ENCODE results near the gene WWOX.
A peak's percentile ranks its signal among the peaks of the same experiment; 100 is the strongest.

The WWOX gene

DNA sequence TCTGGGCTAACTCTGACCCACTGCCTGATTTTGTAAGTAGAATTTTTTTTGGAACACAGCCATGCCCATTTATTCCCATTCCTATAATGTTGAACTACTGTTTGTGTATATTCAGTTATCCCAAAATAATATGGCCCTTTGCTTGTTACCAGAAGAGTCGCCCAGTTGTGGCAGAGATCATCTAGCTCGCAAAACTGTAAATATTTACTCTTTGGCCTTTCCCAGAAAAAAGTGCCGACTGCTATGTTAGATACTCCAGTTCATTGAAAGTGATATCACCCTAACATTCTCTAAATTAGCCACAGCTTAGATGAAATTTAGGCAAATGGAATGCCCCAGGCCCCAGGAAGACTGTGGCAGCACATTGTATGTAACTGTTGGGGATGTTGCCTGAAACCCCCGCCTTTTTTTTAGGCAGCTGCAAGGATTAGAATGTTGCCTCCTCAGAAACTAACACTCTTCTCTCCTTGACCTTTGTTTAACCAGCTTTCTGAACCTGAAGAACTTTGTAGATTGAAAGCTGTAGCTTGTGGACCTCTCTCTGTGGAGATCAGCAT, 19.1 kb downstream of the WWOX start:
- no peak for DNase-seq (ENCODE audit: low spot score in 2 of 2)
- Mint-ChIP-seq H3K9me3 (no peaks in the 10 kb centered on the region), H3K4me3 (no peak overlapping the region), H3K27ac (no peak overlapping the region), H3K4me1 (peaks cover 3% of the 10 kb centered on the region), H3K27me3 (no peaks in the 10 kb centered on the region), H3K36me3 (peaks cover 14% of the 10 kb centered on the region)
- no peak for ATAC-seq (ENCODE audit: low read depth)

DNA sequence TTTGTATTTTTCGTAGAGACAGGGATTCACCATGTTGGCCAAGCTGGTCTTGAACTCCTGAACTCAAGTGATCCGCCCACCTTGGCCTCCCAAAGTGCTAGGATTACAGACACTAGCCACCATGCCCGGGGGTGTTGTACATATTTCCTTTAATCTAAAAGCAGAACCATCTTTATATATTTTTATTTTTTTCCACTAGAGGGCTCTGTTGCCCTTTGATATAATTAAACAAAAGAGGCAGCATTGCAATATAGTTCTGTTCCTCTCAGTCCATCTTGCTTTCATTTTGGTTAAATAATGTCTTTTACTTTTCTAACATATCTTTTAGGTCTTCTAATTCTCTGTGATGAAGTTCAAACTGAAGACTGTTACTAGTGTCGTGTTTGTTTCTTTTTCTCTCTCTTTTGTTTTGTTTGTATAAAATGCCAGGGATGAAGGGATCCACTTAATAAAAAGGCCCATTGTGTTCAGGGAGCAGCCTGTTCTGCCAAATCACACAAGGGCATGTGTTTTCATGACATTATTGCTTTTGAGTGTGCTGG, 23.4 kb downstream of the WWOX start:
- Mint-ChIP-seq H3K36me3 (peaks cover 7% of the 10 kb centered on the region), H3K27me3 (no peaks in the 10 kb centered on the region), H3K4me1 (peaks cover 3% of the 10 kb centered on the region), H3K9me3 (no peaks in the 10 kb centered on the region), H3K4me3 (no peak overlapping the region), H3K27ac (no peak overlapping the region)
- peak in 1 of 2 donors; percentile 52 for DNase-seq (ENCODE audit: low spot score in 2 of 2)
- peak; percentile 73 for ATAC-seq (ENCODE audit: low read depth)

DNA sequence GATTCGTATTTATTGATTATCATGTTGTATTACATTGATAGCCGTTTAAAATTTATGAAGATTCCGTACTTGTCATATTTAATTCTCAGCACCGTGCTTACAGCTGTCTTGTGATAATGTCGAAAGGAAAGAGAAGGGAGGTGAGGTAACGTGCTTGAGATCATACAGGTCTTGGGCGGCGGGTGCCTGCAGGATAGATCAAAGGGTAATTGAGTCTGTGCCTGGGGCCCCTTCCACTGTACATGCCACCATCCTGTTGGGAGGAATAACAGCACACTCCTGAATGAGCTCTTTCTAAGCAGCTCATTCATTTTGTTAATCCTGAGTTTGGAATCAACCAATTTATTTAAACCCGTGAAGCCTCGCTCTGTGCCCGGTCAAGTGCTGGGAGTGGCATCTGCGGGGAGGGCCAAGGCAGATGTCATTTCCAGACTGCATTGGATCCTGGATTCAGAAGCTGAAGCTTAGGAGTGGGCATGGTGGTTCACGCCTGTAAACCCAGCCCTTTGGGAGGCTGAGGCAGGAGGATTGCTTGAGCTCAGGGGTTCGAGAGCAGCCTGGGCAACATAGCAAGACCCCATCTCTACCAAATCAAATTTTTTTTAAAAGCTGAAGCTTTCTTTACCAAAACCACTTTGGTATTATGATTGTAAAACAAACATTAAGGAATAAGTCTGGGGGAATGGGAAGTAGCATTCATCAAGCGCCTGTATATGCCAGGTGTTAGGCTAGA, 25.8 kb downstream of the WWOX start:
- peaks cover 5% of the 10 kb centered on the region for H3K36me3 Mint-ChIP-seq
- peaks cover 3% of the 10 kb centered on the region for H3K4me1 Mint-ChIP-seq
- H3K27ac Mint-ChIP-seq = no peak overlapping the region
- H3K9me3 Mint-ChIP-seq = peaks cover 3% of the 10 kb centered on the region
- no peak for DNase-seq (ENCODE audit: low spot score in 2 of 2)
- H3K27me3 Mint-ChIP-seq = no peaks in the 10 kb centered on the region
- ATAC-seq (ENCODE audit: low read depth) = no peak
- no peak overlapping the region for H3K4me3 Mint-ChIP-seq

DNA sequence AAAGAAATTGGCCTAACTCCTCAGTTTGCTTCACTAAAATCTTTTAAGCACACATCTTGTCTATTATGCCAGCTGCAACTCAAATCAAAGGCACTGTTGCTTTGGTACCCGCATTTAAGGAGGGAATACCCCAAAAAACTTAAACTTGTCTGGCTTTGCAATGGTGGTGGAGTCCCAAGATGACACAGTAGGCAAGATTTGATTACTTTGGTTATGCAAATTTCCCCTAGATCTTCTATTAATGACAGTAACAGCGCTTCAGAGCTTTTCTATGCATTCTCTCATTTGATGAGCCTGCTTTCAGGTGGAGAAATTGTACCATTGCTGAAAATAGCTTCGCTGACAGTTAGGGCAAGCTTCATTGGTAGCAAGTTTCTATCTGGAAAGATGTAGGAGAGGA, 27.2 kb downstream of the WWOX start:
- peaks cover 3% of the 10 kb centered on the region for H3K9me3 Mint-ChIP-seq
- peaks cover 9% of the 10 kb centered on the region for H3K36me3 Mint-ChIP-seq
- no peaks in the 10 kb centered on the region for H3K27me3 Mint-ChIP-seq
- ATAC-seq (ENCODE audit: low read depth) = no peak
- DNase-seq (ENCODE audit: low spot score in 2 of 2) = no peak
- no peak overlapping the region for H3K4me3 Mint-ChIP-seq
- no peak overlapping the region for H3K27ac Mint-ChIP-seq
- peaks cover 3% of the 10 kb centered on the region for H3K4me1 Mint-ChIP-seq

DNA sequence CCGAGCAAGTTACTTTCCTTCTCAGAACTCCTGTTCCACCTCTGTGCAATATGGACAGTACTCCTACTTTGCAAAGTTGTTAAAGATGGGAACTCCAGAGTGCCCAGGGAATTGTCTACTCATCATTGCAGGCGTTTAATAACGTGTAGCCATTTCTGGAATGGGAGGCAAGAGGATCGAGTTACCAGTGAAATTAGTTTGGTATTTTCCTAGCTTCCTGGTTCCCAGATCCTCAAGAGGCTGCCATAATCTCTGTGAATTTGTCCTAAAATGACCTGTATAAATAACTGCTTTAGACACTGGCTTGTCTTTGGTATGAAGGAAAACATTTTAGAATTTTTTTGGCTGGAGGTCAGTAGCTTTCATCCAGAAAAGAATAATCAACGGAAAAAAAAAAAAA, 27.7 kb downstream of the WWOX start:
- no peak overlapping the region for H3K27ac Mint-ChIP-seq
- peaks cover 3% of the 10 kb centered on the region for H3K4me1 Mint-ChIP-seq
- H3K36me3 Mint-ChIP-seq = peaks cover 10% of the 10 kb centered on the region
- ATAC-seq (ENCODE audit: low read depth) (no peak), DNase-seq (ENCODE audit: low spot score in 2 of 2) (no peak)
- no peak overlapping the region for H3K4me3 Mint-ChIP-seq
- H3K9me3 Mint-ChIP-seq = peaks cover 3% of the 10 kb centered on the region
- no peaks in the 10 kb centered on the region for H3K27me3 Mint-ChIP-seq

DNA sequence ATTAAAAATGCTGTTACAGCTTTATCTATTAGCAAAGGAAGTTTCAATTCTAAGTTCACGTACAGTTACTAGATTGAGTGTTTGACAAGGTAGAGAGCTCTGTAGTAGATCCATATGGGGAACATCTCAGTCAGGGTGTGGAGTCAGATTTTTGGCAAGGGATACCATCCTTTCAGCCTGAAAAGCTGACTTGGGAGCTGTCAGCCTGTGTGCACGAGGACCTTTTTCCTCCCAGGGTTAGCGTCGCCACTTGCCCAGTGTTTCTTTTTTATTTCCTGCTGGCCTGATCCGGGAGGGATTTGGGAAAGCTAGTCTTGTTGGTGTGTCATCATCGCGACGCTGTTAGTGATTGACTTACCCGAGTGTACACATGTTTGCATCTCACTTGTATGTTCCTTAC, 29.5 kb downstream of the WWOX start:
- Mint-ChIP-seq H3K27me3 (no peaks in the 10 kb centered on the region), H3K9me3 (peaks cover 3% of the 10 kb centered on the region)
- no peak for ATAC-seq (ENCODE audit: low read depth)

DNA sequence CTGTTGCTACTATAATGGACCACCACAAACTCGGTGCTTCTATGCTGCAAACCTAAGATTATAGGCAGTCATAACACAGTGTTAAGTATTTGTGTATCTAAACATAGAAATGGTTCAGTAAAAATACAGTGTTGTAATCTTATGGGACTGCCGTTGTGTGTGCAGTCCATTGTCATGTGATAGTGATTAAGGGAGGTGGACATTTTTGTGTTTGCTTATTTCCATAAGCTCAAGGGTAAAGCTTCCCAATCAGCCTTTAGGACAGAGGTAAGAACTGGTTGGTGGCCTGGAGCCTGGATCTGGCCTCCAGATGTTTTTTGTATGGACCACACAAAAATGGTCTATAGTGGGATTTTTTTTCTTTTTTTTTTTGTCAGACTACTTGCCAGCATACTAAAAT, 29.9 kb downstream of the WWOX start:
- Mint-ChIP-seq H3K27me3 (no peaks in the 10 kb centered on the region), H3K4me3 (no peak overlapping the region)
- ATAC-seq (ENCODE audit: low read depth) = no peak

More for the DNA sequence above, 29.5 kb downstream of the WWOX start:
- DNase-seq (ENCODE audit: low spot score in 2 of 2) = no peak
- Mint-ChIP-seq H3K27ac (no peak overlapping the region), H3K4me1 (no peaks in the 10 kb centered on the region), H3K4me3 (no peak overlapping the region), H3K36me3 (peaks cover 15% of the 10 kb centered on the region)

GRCh38 chr16:78130083-78130608, 30.7 kb downstream of the WWOX start:
- no peak overlapping the region for H3K27ac Mint-ChIP-seq
- peaks cover 17% of the 10 kb centered on the region for H3K36me3 Mint-ChIP-seq
- no peak for ATAC-seq (ENCODE audit: low read depth)
- peaks cover 3% of the 10 kb centered on the region for H3K9me3 Mint-ChIP-seq
- no peak overlapping the region for H3K4me3 Mint-ChIP-seq
- H3K27me3 Mint-ChIP-seq = no peaks in the 10 kb centered on the region
- H3K4me1 Mint-ChIP-seq = no peaks in the 10 kb centered on the region
- no peak for DNase-seq (ENCODE audit: low spot score in 2 of 2)

More for the DNA sequence above, 29.9 kb downstream of the WWOX start:
- no peak overlapping the region for H3K27ac Mint-ChIP-seq
- no peaks in the 10 kb centered on the region for H3K4me1 Mint-ChIP-seq
- peaks cover 15% of the 10 kb centered on the region for H3K36me3 Mint-ChIP-seq
- peaks cover 3% of the 10 kb centered on the region for H3K9me3 Mint-ChIP-seq
- DNase-seq (ENCODE audit: low spot score in 2 of 2) = no peak

- ATAC-seq (ENCODE audit: low read depth) = no peak
- no peak for DNase-seq (ENCODE audit: low spot score in 2 of 2)
- peaks cover 3% of the 10 kb centered on the region for H3K9me3 Mint-ChIP-seq
- H3K27me3 Mint-ChIP-seq = no peaks in the 10 kb centered on the region
- H3K4me3 Mint-ChIP-seq = no peak overlapping the region
- H3K36me3 Mint-ChIP-seq = peaks cover 17% of the 10 kb centered on the region
- H3K4me1 Mint-ChIP-seq = no peaks in the 10 kb centered on the region
- H3K27ac Mint-ChIP-seq = no peak overlapping the region
These were observed 31.5 kb downstream of the WWOX start for GRCh38 chr16:78130950-78131349.

DNA sequence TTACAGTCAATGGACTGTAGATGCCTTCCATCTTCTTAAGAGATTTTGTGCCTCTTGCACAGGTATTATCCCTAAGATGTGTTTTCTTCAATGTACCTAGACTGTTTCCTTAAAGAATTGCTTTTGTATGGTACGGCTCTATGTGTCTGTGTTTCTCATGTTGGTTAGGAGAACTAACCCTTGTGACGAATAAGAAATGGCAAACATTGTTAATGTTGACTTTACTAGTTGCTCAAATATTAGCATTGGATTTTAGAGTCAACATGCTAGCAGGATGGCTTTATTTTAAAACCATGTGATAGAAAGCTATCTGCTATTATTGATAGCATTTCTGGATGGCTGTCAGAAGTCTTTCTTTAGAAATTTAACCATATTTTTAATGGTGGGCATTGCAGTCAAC, 34.5 kb downstream of the WWOX start:
- no peaks in the 10 kb centered on the region for H3K27me3 Mint-ChIP-seq
- peaks cover 3% of the 10 kb centered on the region for H3K9me3 Mint-ChIP-seq
- H3K27ac Mint-ChIP-seq = no peak overlapping the region
- H3K4me3 Mint-ChIP-seq = no peak overlapping the region
- H3K36me3 Mint-ChIP-seq = peaks cover 17% of the 10 kb centered on the region
- ATAC-seq (ENCODE audit: low read depth) (no peak), DNase-seq (ENCODE audit: low spot score in 2 of 2) (no peak)
- H3K4me1 Mint-ChIP-seq = peaks cover 10% of the 10 kb centered on the region

- ATAC-seq (ENCODE audit: low read depth) (no peak), DNase-seq (ENCODE audit: low spot score in 2 of 2) (no peak)
- peaks cover under 1% of the 10 kb centered on the region for H3K9me3 Mint-ChIP-seq
- peaks cover 16% of the 10 kb centered on the region for H3K36me3 Mint-ChIP-seq
- no peaks in the 10 kb centered on the region for H3K27me3 Mint-ChIP-seq
- no peak overlapping the region for H3K27ac Mint-ChIP-seq
- no peak overlapping the region for H3K4me3 Mint-ChIP-seq
- peaks cover 10% of the 10 kb centered on the region for H3K4me1 Mint-ChIP-seq
These were observed 35.6 kb downstream of the WWOX start for GRCh38 chr16:78134944-78135619.

- H3K4me3 Mint-ChIP-seq = no peak overlapping the region
- DNase-seq (ENCODE audit: low spot score in 2 of 2) = no peak
- peak overlapping the region; percentile 45 for H3K27ac Mint-ChIP-seq
- ATAC-seq (ENCODE audit: low read depth) = no peak
- H3K36me3 Mint-ChIP-seq = peaks cover 10% of the 10 kb centered on the region
- peaks cover 13% of the 10 kb centered on the region for H3K4me1 Mint-ChIP-seq
- no peaks in the 10 kb centered on the region for H3K9me3 Mint-ChIP-seq
- H3K27me3 Mint-ChIP-seq = no peaks in the 10 kb centered on the region
These were observed 37.7 kb downstream of the WWOX start for GRCh38 chr16:78137179-78137578.

- H3K36me3 Mint-ChIP-seq = peaks cover 6% of the 10 kb centered on the region
- peak overlapping the region; percentile 6 for H3K4me3 Mint-ChIP-seq
- H3K27ac Mint-ChIP-seq = peak overlapping the region; percentile 45
- DNase-seq (ENCODE audit: low spot score in 2 of 2) (peak in 1 of 2 donors; percentile 5), ATAC-seq (ENCODE audit: low read depth) (peak; percentile 77)
- H3K9me3 Mint-ChIP-seq = no peaks in the 10 kb centered on the region
- H3K4me1 Mint-ChIP-seq = peaks cover 13% of the 10 kb centered on the region
- no peaks in the 10 kb centered on the region for H3K27me3 Mint-ChIP-seq
These were observed 38.5 kb downstream of the WWOX start for GRCh38 chr16:78137782-78138616.
